Naive thymus-derived CD8-positive, alpha-beta T cell (primary cell): ENCODE data around the gene OR51S1. TPM values are rescaled to one million over a fixed set of nuclear protein-coding genes. Genes with fewer than 3 reads are reported as not detected.
"Not testable (repeated sequence)": the region's sequence is repeated elsewhere in the genome, so short reads cannot be mapped to it uniquely, and the experiment has no call there.

Source experiments
- ATAC-seq, 2 donors: fragments of 150-1000 bp; cut with Tn5 transposase in 1 of 2; sonication (Bioruptor Pico), chemical (Tn5 transposase) in 1 of 2; 1 replicate in 1 of 2; 2 replicates in 1 of 2; pipeline ENCODE4 v1.10.0; 2021; ENCODE audit warnings: mild to moderate bottlenecking in 2 of 2, moderate library complexity in 2 of 2
- POLR2A ChIA-PET: fragments of 350-600 bp; sonication (Branson Sonifier 250); formaldehyde crosslinking; loops from one replicate; lab custom pipeline; 2021; ENCODE audit warnings: antibody characterized with exemption; lab: Charles Lee
- DNase-seq, 10 donors: peaks; one replicate each; pipeline versions ENCODE4 v3.0.0 to v3.0.0-alpha.2; 2020 to 2022
- H3K27ac Mint-ChIP-seq, 10 donors: one replicate each; pipeline ENCODE4 v1.8.0; 2020 to 2022; ENCODE audit warnings: mild to moderate bottlenecking in 10 of 10, mixed read lengths in 10 of 10, moderate library complexity in 4 of 10, inconsistent platforms in 1 of 10
- H3K27me3 Mint-ChIP-seq, 5 donors: one replicate each; pipeline ENCODE4 v1.8.0; 2021 to 2022; ENCODE audit warnings: mixed read lengths in 5 of 5
- H3K36me3 Mint-ChIP-seq, 3 donors: one replicate each; pipeline ENCODE4 v1.8.0; 2020 to 2022; ENCODE audit warnings: mixed read lengths in 3 of 3, mild to moderate bottlenecking in 2 of 3, inconsistent platforms in 1 of 3
- H3K4me1 Mint-ChIP-seq, 4 donors: one replicate each; pipeline ENCODE4 v1.8.0; 2021 to 2022; ENCODE audit warnings: mixed read lengths in 4 of 4
- H3K4me3 Mint-ChIP-seq, 10 donors: one replicate each; pipeline ENCODE4 v1.8.0; 2020 to 2022; ENCODE audit warnings: mild to moderate bottlenecking in 10 of 10, mixed read lengths in 10 of 10, moderate library complexity in 6 of 10, inconsistent platforms in 1 of 10
- H3K9me3 Mint-ChIP-seq, 9 donors: one replicate each; pipeline ENCODE4 v1.8.0; 2020 to 2022; ENCODE audit warnings: mixed read lengths in 9 of 9, mild to moderate bottlenecking in 3 of 9, inconsistent platforms in 1 of 9, moderate library complexity in 1 of 9
- polyA plus RNA-seq, 3 donors: library from polyadenylated mRNA; unstranded; fragments of 300-500 nt; fragmentation: Illumina TruSeq; gene quantifications; one replicate each; pipeline ENCODE4 v1.2.3, GENCODE V29; 2021
- total RNA-seq, 8 experiments: library from RNA in 2 of 8; stranded (reverse) in 2 of 8; gene quantifications; one replicate each; pipeline ENCODE4 v1.2.3 and lab custom pipeline; 2021 to 2026

Gene OR51S1
- total and polyA plus RNA-seq, 5 experiments from 2014 or later: not detected

DNA sequence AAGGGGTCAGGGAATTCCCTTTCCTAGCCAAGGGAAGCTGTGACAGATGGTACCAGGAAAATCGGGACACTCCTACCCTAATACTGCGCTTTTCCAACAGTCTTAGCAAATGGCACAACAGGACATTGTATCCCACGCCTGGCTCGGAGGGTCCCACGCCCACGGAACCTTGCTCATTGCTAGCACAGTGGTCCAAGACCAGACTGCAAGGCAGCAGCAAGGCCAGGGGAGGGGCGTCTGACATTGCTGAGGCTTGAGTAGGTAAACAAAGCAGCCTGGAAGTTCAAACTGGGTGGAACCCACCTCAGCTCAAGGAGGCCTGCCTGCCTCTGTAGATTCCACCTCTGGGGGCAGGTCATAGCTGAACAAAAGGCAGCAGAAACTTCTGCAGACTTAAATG lies 5.3 kb upstream of the OR51S1 start:
- H3K4me1 Mint-ChIP-seq, DNase-seq, H3K36me3 Mint-ChIP-seq, H3K27ac Mint-ChIP-seq, ATAC-seq, H3K4me3 Mint-ChIP-seq, POLR2A ChIA-PET: not testable (repeated sequence)
- H3K27me3 Mint-ChIP-seq: peaks cover 1 to 16% (median 6%) of the 10 kb centered on the region in 5 donors
- H3K9me3 Mint-ChIP-seq: peaks cover 0 to 10% (median 0%) of the 10 kb centered on the region in 9 donors

DNA sequence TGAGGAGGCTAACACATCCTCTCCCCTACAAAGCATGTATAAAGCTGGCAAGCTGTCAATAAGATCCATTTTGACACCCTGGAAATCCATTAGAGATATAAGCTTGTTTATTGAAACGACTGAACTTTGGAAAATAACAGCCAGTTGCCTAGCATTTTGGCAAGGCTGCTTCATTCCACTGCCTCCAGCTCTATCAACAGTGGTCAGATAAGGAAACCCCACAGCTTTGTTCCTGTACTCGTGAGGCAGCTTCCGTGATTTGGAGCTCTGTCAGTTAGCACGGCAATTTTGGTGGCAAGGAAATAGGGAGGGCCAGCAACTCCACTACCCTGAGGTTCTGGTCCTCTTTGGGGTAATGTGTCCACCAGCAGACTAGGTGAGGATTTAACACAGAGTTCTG lies 2.0 kb upstream of the OR51S1 start:
- POLR2A ChIA-PET: no interaction called here
- no peaks in the 10 kb centered on the region for H3K36me3 Mint-ChIP-seq
- peaks cover 0 to 9% (median 0%) of the 10 kb centered on the region in 9 donors for H3K9me3 Mint-ChIP-seq
- ATAC-seq: no peak
- H3K4me3 Mint-ChIP-seq: no peak overlapping the region
- H3K4me1 Mint-ChIP-seq: peaks cover 0 to 2% (median 0%) of the 10 kb centered on the region in 4 donors
- H3K27ac Mint-ChIP-seq: no peak overlapping the region
- peaks cover 1 to 31% (median 21%) of the 10 kb centered on the region in 5 donors for H3K27me3 Mint-ChIP-seq
- DNase-seq: no peak

DNA sequence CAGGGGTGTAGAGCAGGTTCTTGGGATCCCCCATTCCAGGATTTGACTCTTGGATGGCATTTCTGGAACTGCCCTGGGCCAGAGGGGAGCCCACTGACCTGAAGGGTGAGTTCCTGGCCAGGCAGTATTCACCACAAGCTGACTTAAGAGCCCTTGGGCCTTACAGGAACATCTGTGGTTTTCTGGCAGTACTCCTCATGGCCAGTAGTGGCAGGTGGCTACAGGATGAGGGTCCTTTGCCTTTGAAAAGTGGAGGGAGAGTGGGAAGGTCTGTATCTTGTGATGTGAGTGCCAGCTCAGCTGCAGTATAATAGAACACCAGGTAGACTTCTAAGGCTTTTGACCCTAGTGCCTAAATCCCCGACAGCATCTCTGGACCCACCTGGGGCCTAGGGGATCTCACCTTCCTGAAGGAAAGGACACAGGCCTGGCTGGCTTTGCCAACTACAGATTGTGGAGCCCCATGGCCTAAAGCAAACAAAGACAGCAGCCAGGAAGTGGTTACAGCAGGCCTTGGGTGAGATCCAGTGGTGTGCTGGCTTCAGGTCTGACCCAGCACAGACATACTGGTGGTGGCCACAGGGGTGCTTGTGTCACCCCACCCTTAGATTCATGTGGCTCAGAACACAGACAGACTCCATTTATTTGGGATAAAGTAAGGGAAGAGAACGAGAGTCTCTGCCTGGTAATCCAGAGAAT lies 9.0 kb downstream of the OR51S1 start:
- H3K27me3 Mint-ChIP-seq: peaks cover 2 to 22% (median 5%) of the 10 kb centered on the region in 5 donors
- DNase-seq (no peak), ATAC-seq (no peak)
- no peaks in the 10 kb centered on the region for H3K36me3 Mint-ChIP-seq
- H3K4me1 Mint-ChIP-seq: no peaks in the 10 kb centered on the region
- no peak overlapping the region for H3K27ac Mint-ChIP-seq
- no peak overlapping the region for H3K4me3 Mint-ChIP-seq
- H3K9me3 Mint-ChIP-seq: peaks cover 0 to 2% (median 0%) of the 10 kb centered on the region in 9 donors
- POLR2A ChIA-PET: no interaction called here

DNA sequence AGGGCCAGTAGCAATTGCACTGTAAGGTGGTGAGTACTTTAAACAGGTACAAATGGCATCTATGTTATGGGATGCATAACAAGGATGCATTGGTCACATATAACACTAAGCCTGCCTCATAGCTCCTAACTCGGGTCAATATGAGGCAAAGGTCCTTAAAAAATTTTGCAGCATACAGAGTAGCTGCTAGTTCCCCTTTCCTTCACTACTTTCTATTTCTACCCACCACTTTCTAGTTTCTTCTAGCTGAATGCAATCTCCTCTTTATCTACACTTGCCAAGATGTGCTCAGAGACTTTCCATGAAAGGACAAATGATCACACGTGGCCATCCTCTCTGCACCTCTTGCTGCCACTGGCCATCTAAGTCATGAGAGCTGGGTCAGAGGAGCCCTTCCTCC lies 18.1 kb downstream of the OR51S1 start:
- Mint-ChIP-seq H3K27ac (no peak overlapping the region), H3K36me3 (no peaks in the 10 kb centered on the region), H3K27me3 (peaks cover 0 to 24% (median 8%) of the 10 kb centered on the region in 5 donors), H3K4me1 (no peaks in the 10 kb centered on the region), H3K9me3 (no peaks in the 10 kb centered on the region), H3K4me3 (no peak overlapping the region)
- no peak for DNase-seq
- ATAC-seq: no peak
- POLR2A ChIA-PET: no interaction called here

- no peaks in the 10 kb centered on the region for H3K36me3 Mint-ChIP-seq
- no peaks in the 10 kb centered on the region for H3K9me3 Mint-ChIP-seq
- H3K27ac Mint-ChIP-seq: no peak overlapping the region
- POLR2A ChIA-PET: no interaction called here
- H3K4me3 Mint-ChIP-seq: no peak overlapping the region
- DNase-seq (no peak), ATAC-seq (no peak)
- H3K27me3 Mint-ChIP-seq: peaks cover 0 to 25% (median 6%) of the 10 kb centered on the region in 5 donors
- H3K4me1 Mint-ChIP-seq: no peaks in the 10 kb centered on the region
Observed at GRCh38 chr11:4830346-4830745, 18.7 kb downstream of the OR51S1 start.

GRCh38 chr11:4826425-4826824 lies 22.6 kb downstream of the OR51S1 start:
- H3K9me3 Mint-ChIP-seq: peaks cover 0 to 3% (median 0%) of the 10 kb centered on the region in 9 donors
- DNase-seq (no peak), ATAC-seq (no peak)
- POLR2A ChIA-PET: no interaction called here
- no peaks in the 10 kb centered on the region for H3K36me3 Mint-ChIP-seq
- H3K4me3 Mint-ChIP-seq: no peak overlapping the region
- H3K27me3 Mint-ChIP-seq: peaks cover 0 to 38% (median 4%) of the 10 kb centered on the region in 5 donors
- H3K4me1 Mint-ChIP-seq: no peaks in the 10 kb centered on the region
- no peak overlapping the region for H3K27ac Mint-ChIP-seq

- DNase-seq (no peak), ATAC-seq (no peak)
- Mint-ChIP-seq H3K9me3 (peaks cover 0 to 3% (median 0%) of the 10 kb centered on the region in 9 donors), H3K4me1 (no peaks in the 10 kb centered on the region), H3K27ac (no peak overlapping the region), H3K36me3 (no peaks in the 10 kb centered on the region), H3K4me3 (no peak overlapping the region), H3K27me3 (peaks cover 0 to 35% (median 4%) of the 10 kb centered on the region in 5 donors)
- POLR2A ChIA-PET: no interaction called here
Observed at GRCh38 chr11:4825132-4825531, 23.9 kb downstream of the OR51S1 start.

- no peak for ATAC-seq
- H3K4me3 Mint-ChIP-seq: no peak within 1 kb of the TSS
- POLR2A ChIA-PET: no interaction called here
- DNase-seq: no peak
- no peaks in the 10 kb centered on the region for H3K4me1 Mint-ChIP-seq
- H3K27ac Mint-ChIP-seq: no peak within 1 kb of the TSS
- peaks cover 4 to 40% (median 7%) of the 10 kb centered on the region in 5 donors for H3K27me3 Mint-ChIP-seq
- no peaks in the 10 kb centered on the region for H3K36me3 Mint-ChIP-seq
- H3K9me3 Mint-ChIP-seq: peaks cover 0 to 3% (median 0%) of the 10 kb centered on the region in 9 donors
Observed at GRCh38 chr11:4821021-4821420, 28.0 kb downstream of the OR51S1 start, which contains the start of gene OR51F2. OR51F2 (plus strand) TSS chr11:4821321; CDS start chr11:4821422, 101 bp downstream.

GRCh38 chr11:4809246-4809645 lies 39.8 kb downstream of the OR51S1 start:
- Mint-ChIP-seq H3K27me3 (peaks cover 0 to 10% (median 0%) of the 10 kb centered on the region in 5 donors), H3K36me3 (no peaks in the 10 kb centered on the region), H3K27ac (no peak overlapping the region), H3K9me3 (peaks cover 0 to under 1% (median 0%) of the 10 kb centered on the region in 9 donors), H3K4me1 (peaks cover 0 to 2% (median 0%) of the 10 kb centered on the region in 4 donors), H3K4me3 (no peak overlapping the region)
- DNase-seq (no peak), ATAC-seq (no peak)
- POLR2A ChIA-PET: no interaction called here

DNA sequence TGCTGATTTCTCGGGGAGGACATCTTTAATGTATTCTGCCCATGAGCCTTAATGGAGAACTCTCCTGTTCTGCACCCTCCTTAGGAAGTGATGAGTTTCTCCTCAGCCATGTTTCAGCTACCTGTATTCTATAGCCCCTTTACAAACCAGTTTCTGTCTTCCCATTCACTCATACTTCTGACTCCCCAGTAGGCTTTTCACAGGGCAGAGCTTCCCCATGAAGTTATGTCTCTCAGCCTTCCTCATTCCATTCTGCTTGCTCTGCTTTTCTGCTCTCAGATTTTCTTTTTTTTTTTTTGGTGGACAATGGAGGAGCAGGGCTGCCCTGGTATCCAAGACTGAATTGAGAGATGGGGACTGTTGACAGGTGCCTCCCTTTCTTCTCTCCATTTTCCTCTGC lies 40.5 kb downstream of the OR51S1 start:
- ATAC-seq: no peak
- Mint-ChIP-seq H3K27ac (no peak overlapping the region), H3K4me1 (peaks cover 0 to 2% (median 0%) of the 10 kb centered on the region in 4 donors), H3K4me3 (no peak overlapping the region), H3K9me3 (peaks cover 0 to 8% (median 0%) of the 10 kb centered on the region in 9 donors), H3K27me3 (peaks cover 0 to 17% (median 6%) of the 10 kb centered on the region in 5 donors), H3K36me3 (no peaks in the 10 kb centered on the region)
- POLR2A ChIA-PET: no interaction called here
- DNase-seq: no peak

- peaks cover 0 to 2% (median 0%) of the 10 kb centered on the region in 4 donors for H3K4me1 Mint-ChIP-seq
- H3K36me3 Mint-ChIP-seq: no peaks in the 10 kb centered on the region
- ATAC-seq (no peak), DNase-seq (no peak)
- H3K4me3 Mint-ChIP-seq: no peak within 1 kb of the TSS
- POLR2A ChIA-PET: no interaction called here
- peaks cover 0 to 14% (median 0%) of the 10 kb centered on the region in 9 donors for H3K9me3 Mint-ChIP-seq
- peaks cover 3 to 25% (median 8%) of the 10 kb centered on the region in 5 donors for H3K27me3 Mint-ChIP-seq
- no peak within 1 kb of the TSS for H3K27ac Mint-ChIP-seq
Observed at GRCh38 chr11:4804280-4804679, 44.7 kb downstream of the OR51S1 start, which contains the start of gene OR52R1. OR52R1 (minus strand) TSS chr11:4804380; CDS start chr11:4804380, 0 bp downstream.

DNA sequence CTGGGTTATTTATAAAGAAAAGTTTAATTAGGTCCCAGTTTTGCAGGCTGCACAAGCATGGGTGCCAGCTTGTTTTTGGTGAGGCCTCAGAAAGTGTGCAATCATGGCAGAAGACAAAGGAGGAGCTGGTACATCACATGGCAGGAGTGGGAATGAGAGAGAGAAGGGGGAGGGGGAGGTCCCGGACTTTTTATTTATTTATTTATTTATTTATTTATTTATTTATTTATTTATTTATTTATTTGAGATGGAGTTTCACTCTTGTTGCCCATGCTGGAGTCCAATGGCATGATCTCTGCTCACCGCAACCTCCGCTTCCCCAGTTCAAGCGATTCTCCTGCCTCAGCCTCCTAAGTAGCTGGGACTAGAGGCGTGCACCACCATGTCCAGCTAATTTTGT lies 47.7 kb downstream of the OR51S1 start:
- DNase-seq, POLR2A ChIA-PET, H3K4me3 Mint-ChIP-seq, H3K36me3 Mint-ChIP-seq, H3K27ac Mint-ChIP-seq, H3K4me1 Mint-ChIP-seq, ATAC-seq: not testable (repeated sequence)
- Mint-ChIP-seq H3K27me3 (peaks cover 3 to 18% (median 8%) of the 10 kb centered on the region in 5 donors), H3K9me3 (peaks cover 0 to 14% (median 0%) of the 10 kb centered on the region in 9 donors)

GRCh38 chr11:4798427-4799183 lies 50.4 kb downstream of the OR51S1 start:
- Mint-ChIP-seq H3K27me3 (peaks cover 3 to 16% (median 3%) of the 10 kb centered on the region in 5 donors), H3K4me3 (no peak overlapping the region)
- no peak for DNase-seq

More at GRCh38 chr11:4798427-4799183, 50.4 kb downstream of the OR51S1 start:
- POLR2A ChIA-PET: no interaction called here
- Mint-ChIP-seq H3K4me1 (no peaks in the 10 kb centered on the region), H3K27ac (no peak overlapping the region), H3K36me3 (no peaks in the 10 kb centered on the region), H3K9me3 (peaks cover 0 to 8% (median 0%) of the 10 kb centered on the region in 9 donors)
- ATAC-seq: no peak
